ENCODE data around the gene UNC5A. TPM values are rescaled to one million over a fixed set of nuclear protein-coding genes. Genes with fewer than 3 reads are reported as not detected.

Gene UNC5A
- total and polyA plus RNA-seq, 2 of the 8 experiments (the other 6 are each of a cell fraction or from before 2014, with no cell fraction given), result 4.0 to 7.6 TPM

DNA sequence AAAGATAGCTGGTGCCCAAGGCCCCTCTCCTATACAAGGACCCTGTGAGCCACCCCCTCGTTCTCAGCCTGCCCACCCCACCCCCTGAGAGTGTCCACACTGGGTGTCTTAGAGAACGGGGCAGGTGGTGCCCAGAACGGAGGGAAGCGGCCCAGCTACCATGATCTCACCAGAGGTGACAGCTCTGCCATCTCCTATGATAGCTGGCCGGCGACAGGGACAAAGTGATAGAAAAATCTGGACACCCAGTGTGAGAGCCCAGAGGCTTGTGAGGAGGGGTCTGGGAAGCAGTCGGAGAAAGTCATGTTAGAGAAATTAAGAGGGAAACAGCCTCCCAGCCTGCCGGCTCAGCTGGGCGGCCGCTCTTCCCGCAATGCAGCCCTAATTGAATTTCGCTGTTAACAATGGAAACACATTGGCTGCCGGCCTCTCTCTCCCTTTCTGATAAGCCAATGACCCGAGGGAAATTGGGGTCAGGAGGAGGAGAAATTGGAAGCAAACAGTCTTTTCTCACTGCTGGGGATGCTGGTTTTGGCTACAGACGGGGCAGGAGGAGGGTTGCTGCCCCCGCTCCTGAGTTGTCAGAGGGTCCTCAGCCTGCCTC is 56.5 kb downstream of the UNC5A start:
- FAIRE-seq (no peak), DNase-seq (ENCODE audit: low read depth in 1 of 2, low spot score in 2 of 2) (no peak)
- peak overlapping the region; percentile 32; the same call in 1 of the 2 replicates for H3K18ac ChIP-seq (ENCODE audit: extremely low read depth, low read length)
- no peaks in the 10 kb centered on the region for H3K79me1 ChIP-seq (ENCODE audit: low read depth, low read length)
- no peaks in the 10 kb centered on the region for H3K27me3 ChIP-seq (replicated peaks in 1 of 4; ENCODE audit: control insufficient read depth in 3 of 4, extremely low read depth in 1 of 4, insufficient read depth in 3 of 4, low read length in 3 of 4)
- H3K14ac ChIP-seq (ENCODE audit: insufficient read length), result no peak overlapping the region
- H2BK20ac ChIP-seq (ENCODE audit: low read length), result no peak overlapping the region
- H4K91ac ChIP-seq (replicated peaks; ENCODE audit: insufficient read length, low read length), result no peak overlapping the region
- no peak overlapping the region for H2AFZ ChIP-seq (ENCODE audit: low read length)
- no peak overlapping the region for H3K27ac ChIP-seq (ENCODE audit: low read depth, low read length)
- H2AK5ac ChIP-seq (ENCODE audit: low read depth, low read length), result no peak overlapping the region
- ChIA-PET CTCF (ENCODE audit: partially characterized antibody) (interaction anchor here (1.0 to 6.5 kb wide), 12 partner anchors 8 to 245 kb away, joined by 3 to 39 read pairs (median 4); no protein-coding TSS in a partner anchor), POLR2A (ENCODE audit: partially characterized antibody) (interaction anchor here (1.0 to 2.1 kb wide), 2 partner anchors 8 to 78 kb away, joined by 3 to 6 read pairs; no protein-coding TSS in a partner anchor)
- no peak overlapping the region for H2BK120ac ChIP-seq (replicated peaks; ENCODE audit: low read depth, low read length)
- no peak overlapping the region for H3K23ac ChIP-seq (ENCODE audit: insufficient read length)
- H3K79me2 ChIP-seq (ENCODE audit: control insufficient read depth in 1 of 2, insufficient read depth in 2 of 2, low read length in 2 of 2), result no peaks in the 10 kb centered on the region
- no peak overlapping the region for H3K4me2 ChIP-seq (ENCODE audit: insufficient read depth in 1 of 2, low read depth in 2 of 2, low read length in 2 of 2)
- peaks cover 6 to 40% (median 27%) of the 10 kb centered on the region in 4 experiments for H3K4me1 ChIP-seq (replicated peaks in 1 of 4; ENCODE audit: control insufficient read depth in 3 of 4, insufficient read depth in 4 of 4, low read length in 3 of 4)
- WGBS, 2 experiments (ENCODE audit: extremely low coverage in 1 of 2, insufficient coverage in 1 of 2, insufficient read length in 1 of 2, insufficient replicate concordance in 2 of 2, low coverage in 1 of 2, low lambda C conversion rate in 2 of 2, missing lambda C conversion rate in 1 of 2), result 51% methylated on average over 16 of the region's 16 CpGs; no CpG with 5 or more reads in 1 of the 2 experiments
- no peak overlapping the region for H4K8ac ChIP-seq (ENCODE audit: extremely low read depth, insufficient read depth, low read length)
- H3K9me3 ChIP-seq (ENCODE audit: insufficient read depth in 2 of 2, low read depth in 1 of 2, low read length in 1 of 2), result no peaks in the 10 kb centered on the region
- no peak overlapping the region for H2BK5ac ChIP-seq (ENCODE audit: low read depth, low read length)
- H4K5ac ChIP-seq (ENCODE audit: insufficient read length, low read depth, low read length), result no peak overlapping the region
- no peaks in the 10 kb centered on the region for H3K36me3 ChIP-seq (ENCODE audit: control insufficient read depth in 2 of 4, insufficient read depth in 4 of 4, low read length in 3 of 4)
- H3K4me3 ChIP-seq (ENCODE audit: extremely low read depth in 1 of 4, insufficient read depth in 2 of 4, low read depth in 3 of 4, low read length in 4 of 4), result no peak overlapping the region
- H3K9ac ChIP-seq (replicated peaks in 1 of 4; ENCODE audit: extremely low read depth in 1 of 4, low read depth in 3 of 4, low read length in 3 of 4), result no peak overlapping the region
- H4K20me1 ChIP-seq (replicated peaks in 1 of 2; ENCODE audit: control insufficient read depth in 1 of 2, insufficient read depth in 2 of 2, low read length in 2 of 2), result no peaks in the 10 kb centered on the region
- H3K4ac ChIP-seq (replicated peaks; ENCODE audit: insufficient read length, low read depth, low read length), result no peak overlapping the region
- 0 out of 2 replicates have a peak, but pooled peaks have one; percentile 13 for TF ChIP-seq GABPA (IDR thresholded peaks at IDR 0.05; ENCODE audit: borderline replicate concordance, insufficient read depth, low read length)
- TF ChIP-seq RNF2 (IDR thresholded peaks at IDR 0.05; ENCODE audit: borderline replicate concordance, low read depth, low read length, missing control alignments, poor library complexity, severe bottlenecking), result no peak
- H2BK15ac ChIP-seq (ENCODE audit: low read length), result no peak overlapping the region
- H3K56ac ChIP-seq (replicated peaks; ENCODE audit: insufficient read length, low read depth, low read length), result no peak overlapping the region
- H2BK12ac ChIP-seq (ENCODE audit: low read depth, low read length), result 0 out of 2 replicates have a peak overlapping the region, but pooled peaks have one; percentile 53
- H3K23me2 ChIP-seq (ENCODE audit: low read depth, low read length), result no peaks in the 10 kb centered on the region

All from H1 (cell line).